GM18526 (cell line): ENCODE measurements around the gene DENND2C.

Experiments used
- POLR2A ChIP-seq: IDR thresholded peaks from 3 replicates; pipeline ENCODE4 v1.6.1; 2011; ENCODE audit not compliant: insufficient read length; ENCODE audit errors: extremely low read depth

The DENND2C gene

DNA sequence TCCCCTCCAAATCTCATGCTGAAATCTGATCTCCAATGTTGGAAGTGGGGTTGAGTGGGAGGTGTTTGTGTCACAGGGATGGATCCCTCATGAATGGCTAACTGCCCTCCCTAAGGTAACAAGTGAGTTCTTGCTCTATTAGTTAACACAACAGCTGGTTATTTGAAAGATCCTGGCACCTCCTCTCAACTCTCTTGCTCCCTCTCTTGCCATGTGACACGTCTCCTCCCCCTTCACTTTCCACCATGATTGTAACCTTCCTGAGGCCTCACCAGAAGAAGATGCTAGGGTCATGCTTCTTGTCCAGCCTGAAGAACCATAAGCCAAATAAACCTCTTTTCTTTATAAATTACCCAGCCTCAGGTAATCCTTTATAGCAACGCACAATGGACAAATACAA is 28.5 kb downstream of the DENND2C start:
- no peak for TF ChIP-seq POLR2A

DNA sequence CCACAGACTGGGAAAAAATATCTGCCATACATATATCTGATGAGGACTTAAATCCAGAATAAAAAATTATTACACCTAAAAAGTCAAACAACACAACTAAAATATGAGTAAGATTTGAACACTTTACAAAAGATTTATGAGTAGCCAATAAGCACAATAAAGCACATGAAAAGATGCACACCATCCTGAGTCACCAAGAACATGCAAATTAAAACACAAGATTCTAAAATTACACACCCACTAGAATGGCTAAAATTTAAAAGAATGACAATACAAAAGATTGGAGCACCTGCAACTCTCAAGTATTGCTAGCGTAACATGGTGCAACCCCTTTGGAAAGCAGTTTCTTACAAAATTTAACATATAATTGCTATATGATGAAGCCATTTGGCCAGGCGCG is 30.9 kb downstream of the DENND2C start:
- no peak for TF ChIP-seq POLR2A

DNA sequence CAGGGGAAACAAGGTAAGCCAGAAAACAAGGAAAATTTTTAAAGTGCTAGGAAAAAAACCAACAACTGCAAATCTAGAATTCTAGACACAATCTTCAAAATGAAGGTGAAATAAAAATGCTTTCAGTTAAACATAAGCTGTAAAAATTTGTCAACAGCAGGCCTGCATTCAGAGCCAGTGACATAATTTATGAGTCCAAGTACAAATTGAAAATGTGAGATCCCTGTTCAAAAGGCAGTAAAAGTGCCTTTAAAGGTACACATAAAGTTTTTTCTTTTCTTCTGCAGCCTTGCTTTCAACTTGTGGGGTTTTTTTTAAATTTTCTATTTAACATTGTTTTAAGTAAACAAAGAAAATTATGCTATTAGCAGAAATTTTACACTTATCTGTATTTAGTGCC is 37.4 kb downstream of the DENND2C start:
- no peak for TF ChIP-seq POLR2A

DNA sequence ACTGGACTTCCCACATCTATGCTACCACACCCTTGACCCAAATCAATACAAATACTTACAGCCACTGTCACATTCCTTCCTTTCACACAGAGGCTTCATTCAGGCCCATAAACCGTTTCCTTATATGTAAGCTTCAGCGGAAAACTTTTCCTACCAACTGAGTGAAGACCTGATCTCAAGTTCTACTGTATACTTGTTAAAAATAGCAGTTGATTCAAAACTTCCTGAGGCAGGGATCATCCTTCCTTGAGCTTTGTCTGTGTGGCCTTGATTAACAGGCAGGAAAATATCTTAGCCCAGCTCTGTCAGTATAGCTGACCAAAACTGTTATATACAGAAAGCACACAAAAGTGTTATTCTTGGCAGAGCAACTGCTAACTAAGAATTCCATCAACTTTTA is 42.7 kb downstream of the DENND2C start:
- TF ChIP-seq POLR2A: no peak

DNA sequence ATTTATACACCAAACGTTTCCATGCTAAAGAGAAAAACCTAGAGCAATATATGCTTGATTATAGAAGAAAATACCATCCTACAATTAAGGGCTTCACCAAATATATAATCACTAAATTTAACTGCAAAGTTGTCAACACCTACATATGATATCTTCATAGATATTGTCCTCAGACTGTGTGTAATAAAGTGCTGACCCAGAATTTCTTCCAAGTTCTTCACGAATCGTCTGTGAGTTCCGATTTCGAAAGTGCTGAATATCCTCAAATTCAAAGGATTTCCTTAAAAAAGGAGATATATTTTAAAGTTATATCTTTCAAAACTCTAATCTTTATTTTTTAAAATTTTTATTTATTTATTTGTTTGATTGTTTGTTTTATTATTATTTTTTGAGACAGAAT is 46.5 kb downstream of the DENND2C start:
- TF ChIP-seq POLR2A: no peak

- TF ChIP-seq POLR2A: no peak
Measured at GRCh38 chr1:114620419-114620818, 49.4 kb downstream of the DENND2C start.

DNA sequence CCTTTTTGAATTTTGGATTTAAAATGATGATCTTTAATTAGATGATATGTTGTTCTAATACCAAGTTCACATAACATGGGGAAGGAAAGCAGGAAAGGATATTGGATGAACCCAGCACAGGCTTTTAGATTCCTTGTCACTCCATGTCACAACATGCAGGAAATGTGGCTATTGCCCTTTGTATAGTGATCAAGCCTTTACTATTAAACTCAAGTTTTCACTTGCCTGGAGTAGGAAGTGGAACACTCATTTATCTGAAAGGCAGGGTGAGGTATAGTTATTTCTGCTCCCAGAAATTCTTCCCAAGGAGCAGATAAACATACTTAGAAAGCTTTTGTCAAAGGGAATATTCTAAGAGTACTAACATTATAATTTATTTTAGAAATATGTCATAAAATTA is 51.2 kb downstream of the DENND2C start:
- TF ChIP-seq POLR2A: no peak

DNA sequence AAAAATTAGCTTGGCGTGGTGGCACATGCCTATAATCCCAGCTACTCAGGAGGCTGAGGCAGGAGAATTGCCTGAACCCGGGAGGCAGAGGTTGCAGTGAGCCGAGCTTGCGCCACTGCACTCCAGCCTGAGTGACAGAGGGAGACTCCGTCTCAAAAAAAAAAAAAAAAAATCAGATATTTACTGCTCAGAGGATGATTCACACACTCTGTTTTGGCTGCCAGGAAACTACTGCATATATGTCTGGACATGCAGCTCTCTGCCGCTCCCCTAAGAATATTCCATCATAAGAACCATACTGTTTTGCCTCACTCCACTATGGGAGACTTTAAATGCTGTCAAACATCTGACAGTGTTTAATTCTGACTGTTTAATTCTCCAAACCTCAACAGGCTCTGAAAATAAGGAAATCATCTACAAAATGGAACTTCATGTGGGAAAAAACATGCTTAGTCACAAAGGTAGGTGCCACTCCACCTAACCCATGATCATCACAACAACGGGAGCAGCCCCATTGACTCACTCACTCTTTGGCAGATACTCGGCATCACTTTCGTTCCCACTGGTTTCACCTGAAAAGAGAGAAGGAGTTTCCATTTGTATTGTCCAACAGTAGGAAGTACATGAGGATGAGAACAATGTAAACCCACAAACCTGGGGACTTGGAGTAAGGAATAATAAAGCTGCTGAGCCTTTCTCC is 59.2 kb downstream of the DENND2C start:
- TF ChIP-seq POLR2A: no peak

- TF ChIP-seq POLR2A: no peak
Measured at GRCh38 chr1:114609826-114610225, 60.0 kb downstream of the DENND2C start.

DNA sequence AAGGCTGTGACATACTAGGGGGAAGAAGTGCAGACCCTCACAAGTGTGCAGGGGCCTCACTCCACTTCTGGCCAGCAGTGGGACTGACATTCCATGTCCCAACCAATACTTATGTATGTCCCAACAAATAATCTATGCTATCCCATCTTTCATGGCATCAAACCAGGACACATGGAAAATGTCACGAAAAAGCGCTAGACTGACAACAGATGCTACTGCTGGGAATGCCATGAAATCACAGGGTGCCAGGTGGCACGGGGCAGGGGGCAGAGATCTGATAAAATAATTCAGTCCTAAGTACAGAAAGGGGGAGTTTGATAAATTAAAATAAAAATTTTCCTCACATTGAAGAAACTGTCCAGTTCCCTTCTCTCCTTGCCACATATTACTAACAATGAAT is 60.8 kb downstream of the DENND2C start:
- no peak for TF ChIP-seq POLR2A

DNA sequence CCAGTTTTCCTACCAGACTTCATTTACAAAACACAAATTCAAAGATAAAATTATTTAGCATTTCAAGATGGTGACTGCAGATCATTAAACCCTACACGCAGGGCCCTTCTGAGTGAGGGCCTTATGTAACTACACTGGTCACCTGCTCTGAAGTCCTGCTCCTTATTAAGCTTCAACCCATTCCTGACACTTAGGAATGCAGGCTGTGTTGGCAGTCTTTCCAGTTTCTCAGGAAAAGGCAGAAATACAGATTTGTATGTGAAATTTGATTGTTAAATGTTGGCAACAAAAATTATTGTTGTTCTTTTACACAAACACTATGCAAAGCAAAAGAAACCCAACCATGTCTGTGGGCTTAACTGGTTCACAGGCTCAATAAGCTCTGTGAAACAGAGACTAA is 62.6 kb downstream of the DENND2C start:
- TF ChIP-seq POLR2A: no peak

DNA sequence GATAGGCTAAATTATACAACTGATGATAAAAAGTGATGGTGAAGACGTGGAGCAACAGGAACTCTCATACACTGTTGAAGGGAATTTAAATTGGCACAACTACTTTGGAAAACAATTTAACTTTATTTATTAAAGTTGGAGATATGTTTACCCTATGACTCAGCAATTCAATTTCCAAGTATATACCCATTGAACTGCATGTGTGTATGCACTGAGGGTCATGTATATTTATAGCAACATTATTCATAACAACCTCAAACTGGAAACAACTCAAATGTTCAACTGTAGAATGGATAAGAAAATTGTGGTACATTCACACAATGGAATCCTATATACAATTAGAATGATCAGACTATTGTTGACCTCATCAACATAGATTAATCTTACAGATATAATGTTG is 71.9 kb downstream of the DENND2C start:
- no peak for TF ChIP-seq POLR2A

- TF ChIP-seq POLR2A: no peak
Measured at GRCh38 chr1:114595602-114596001, 74.2 kb downstream of the DENND2C start.

GRCh38 chr1:114594046-114594445 is 75.8 kb downstream of the DENND2C start:
- no peak for TF ChIP-seq POLR2A

DNA sequence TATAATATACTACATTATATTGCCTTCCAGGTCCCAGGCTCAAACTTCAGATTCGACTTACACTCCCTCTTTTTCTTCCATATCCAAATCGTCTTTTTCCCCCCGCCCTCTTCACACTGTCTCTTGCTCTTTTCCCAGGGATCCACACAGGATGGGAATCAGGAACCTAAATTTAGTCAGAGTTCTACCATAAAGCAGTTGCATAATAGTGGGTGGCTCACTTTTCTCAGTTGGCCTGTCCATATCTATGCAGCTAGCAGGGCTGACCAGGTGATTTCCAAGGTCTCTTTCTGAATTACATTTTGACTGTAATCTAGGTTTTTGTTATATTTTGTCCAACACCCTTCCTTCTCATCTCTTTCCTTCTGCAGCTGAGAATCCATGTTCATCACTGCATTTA is 80.7 kb downstream of the DENND2C start:
- no peak for TF ChIP-seq POLR2A

GRCh38 chr1:114588196-114588689 is 81.6 kb downstream of the DENND2C start:
- TF ChIP-seq POLR2A: no peak
